ENCODE measurements around the gene APPL1. TPM values are rescaled to one million over a fixed set of nuclear protein-coding genes. Genes with fewer than 3 reads are reported as not detected.
A peak's percentile ranks its signal among the peaks of the same experiment; 100 is the strongest.
"Not testable (repeated sequence)": the region's sequence is repeated elsewhere in the genome, so short reads cannot be mapped to it uniquely, and the experiment has no call there.

The APPL1 gene
- total RNA-seq, 4 donors from 2014 or later = 27.2 to 54.2 (median 41.4) TPM

GRCh38 chr3:57292159-57292896 lies 64.8 kb downstream of the APPL1 start, which contains the start of gene ASB14:
ASB14 (minus strand) TSS chr3:57292685; CDS start chr3:57292033, 652 bp downstream.
- H3K27me3 ChIP-seq = peaks cover 0 to 18% (median 0%) of the 10 kb centered on the region in 4 donors
- H3K9me3 ChIP-seq = no peaks in the 10 kb centered on the region
- intact Hi-C loops (cut with DNase I) = no loop called here
- H3K4me3 ChIP-seq = no peak within 1 kb of the TSS
- TF ChIP-seq CTCF (IDR thresholded peaks at IDR 0.05) (no peak), POLR2A (IDR thresholded peaks at IDR 0.05) (no peak)
- WGBS, 2 donors = 83 to 88% methylated on average over 1 of the region's 1 CpG
- no peak within 1 kb of the TSS for H3K27ac ChIP-seq
- H3K36me3 ChIP-seq = no peaks in the 10 kb centered on the region
- H3K4me1 ChIP-seq = no peaks in the 10 kb centered on the region
- no peak for DNase-seq

- Histone ChIP-seq H3K9me3 (no peaks in the 10 kb centered on the region), H3K27me3 (peaks cover 0 to 18% (median 0%) of the 10 kb centered on the region in 4 donors), H3K27ac (no peak overlapping the region), H3K36me3 (no peaks in the 10 kb centered on the region), H3K4me3 (no peak overlapping the region), H3K4me1 (no peaks in the 10 kb centered on the region)
- intact Hi-C loops (cut with DNase I) = no loop called here
- TF ChIP-seq CTCF (IDR thresholded peaks at IDR 0.05) (no peak), POLR2A (IDR thresholded peaks at IDR 0.05) (no peak)
- no peak for DNase-seq
- 86 to 98% methylated on average over 4 of the region's 4 CpGs for WGBS, 2 donors
Observed at GRCh38 chr3:57292897-57293526, 65.5 kb downstream of the APPL1 start.

- Histone ChIP-seq H3K4me1 (no peaks in the 10 kb centered on the region), H3K27ac (no peak overlapping the region), H3K9me3 (no peaks in the 10 kb centered on the region), H3K27me3 (peaks cover 0 to 7% (median 0%) of the 10 kb centered on the region in 4 donors), H3K36me3 (no peaks in the 10 kb centered on the region), H3K4me3 (no peak overlapping the region)
- DNase-seq = no peak
- intact Hi-C loops (cut with DNase I) = no loop called here
- WGBS, 2 donors = 86% methylated on average over 1 of the region's 1 CpG; no CpG with 5 or more reads in 1 of the 2 donors
- no peak for TF ChIP-seq POLR2A (IDR thresholded peaks at IDR 0.05)
- peak in 1 of 6 experiments; percentile 30 for TF ChIP-seq CTCF (IDR thresholded peaks at IDR 0.05)
Observed at GRCh38 chr3:57298041-57298440, 70.5 kb downstream of the APPL1 start.

GRCh38 chr3:57303520-57303919 lies 76.0 kb downstream of the APPL1 start:
- intact Hi-C loops (cut with DNase I); H3K36me3 ChIP-seq; DNase-seq; H3K27me3 ChIP-seq; H3K27ac ChIP-seq; H3K4me1 ChIP-seq; H3K4me3 ChIP-seq; H3K9me3 ChIP-seq: not testable (repeated sequence)
- 76 to 88% methylated on average over 7 of the region's 7 CpGs for WGBS, 2 donors

GRCh38 chr3:57309769-57310360 lies 82.3 kb downstream of the APPL1 start:
- intact Hi-C loops (cut with DNase I) = no loop called here
- WGBS, 2 donors = 42 to 51% methylated on average over 3 of the region's 3 CpGs

More at GRCh38 chr3:57309769-57310360, 82.3 kb downstream of the APPL1 start:
- H3K36me3 ChIP-seq = no peaks in the 10 kb centered on the region
- H3K27ac ChIP-seq = no peak overlapping the region
- no peaks in the 10 kb centered on the region for H3K4me1 ChIP-seq
- DNase-seq = no peak
- no peaks in the 10 kb centered on the region for H3K27me3 ChIP-seq
- no peaks in the 10 kb centered on the region for H3K9me3 ChIP-seq
- no peak overlapping the region for H3K4me3 ChIP-seq
- TF ChIP-seq CTCF (IDR thresholded peaks at IDR 0.05) (no peak), POLR2A (IDR thresholded peaks at IDR 0.05) (no peak)
